A549 (cell line): ENCODE results near the gene RAD51B.

ENCODE experiments used
- CEBPB ChIP-seq, 2 experiments: fragments of >200 bp in 1 of 2; sonication (Bioruptor Twin) in 1 of 2; formaldehyde crosslinking in 1 of 2; IDR thresholded peaks; 2 replicates each; pipeline ENCODE4 v1.6.1; 2012 to 2016
- EHMT2 ChIP-seq: fragments of 200-600 bp; sonication (generic); IDR thresholded peaks from 2 replicates; pipeline ENCODE4 v1.6.1; 2016; ENCODE audit warnings: antibody characterized with exemption, low read depth, mild to moderate bottlenecking, moderate library complexity
- FOSL2 ChIP-seq, 2 experiments: fragments of 450-650 bp in 1 of 2; fragments of >200 bp in 1 of 2; sonication (Bioruptor Twin) in 1 of 2; formaldehyde crosslinking; IDR thresholded peaks; 2 replicates each; pipeline versions ENCODE4 v1.5.0 to v1.6.1; 2016 to 2020; ENCODE audit warnings: mild to moderate bottlenecking in 1 of 2, moderate library complexity in 1 of 2
- JUNB ChIP-seq: fragments of >200 bp; sonication (Bioruptor Twin); formaldehyde crosslinking; IDR thresholded peaks from 2 replicates; pipeline ENCODE4 v1.6.1; 2016
- PHF8 ChIP-seq: fragments of 200-600 bp; sonication (generic); IDR thresholded peaks from 2 replicates; pipeline ENCODE4 v1.6.1; 2016; ENCODE audit warnings: low read depth, mild to moderate bottlenecking, antibody characterized with exemption, moderate library complexity, borderline replicate concordance
- POLR2A ChIP-seq: IDR thresholded peaks from 2 replicates; pipeline ENCODE4 v1.6.1; 2012; ENCODE audit warnings: mild to moderate bottlenecking, low read length
- RNF2 ChIP-seq: fragments of 200-600 bp; sonication (generic); IDR thresholded peaks from 2 replicates; pipeline ENCODE4 v1.6.1; 2016; ENCODE audit warnings: low read depth, mild to moderate bottlenecking, antibody characterized with exemption, moderate library complexity, borderline replicate concordance
- ZC3H11A ChIP-seq: fragments of 450-650 bp; IDR thresholded peaks from 2 replicates; pipeline ENCODE4 v1.6.1; 2014; ENCODE audit warnings: antibody characterized with exemption, mild to moderate bottlenecking
- TF ChIP-seq, protein P1 (sequence below): fragments of >200 bp; sonication (Bioruptor Twin); formaldehyde crosslinking; IDR thresholded peaks from 3 replicates; pipeline ENCODE4 v1.5.1; 2016
- TF ChIP-seq, protein P2 (sequence below): fragments of 200-600 bp; sonication (generic); IDR thresholded peaks from 2 replicates; pipeline ENCODE4 v1.6.1; 2016; ENCODE audit warnings: antibody characterized with exemption, mild to moderate bottlenecking, moderate library complexity
- TF ChIP-seq, protein P3 (sequence below): fragments of 250-450 bp; sonication (Bioruptor Pico); IDR thresholded peaks from 2 replicates; pipeline ENCODE4 v1.5.0; 2021; ENCODE audit warnings: mild to moderate bottlenecking, moderate library complexity, borderline replicate concordance

DNA sequence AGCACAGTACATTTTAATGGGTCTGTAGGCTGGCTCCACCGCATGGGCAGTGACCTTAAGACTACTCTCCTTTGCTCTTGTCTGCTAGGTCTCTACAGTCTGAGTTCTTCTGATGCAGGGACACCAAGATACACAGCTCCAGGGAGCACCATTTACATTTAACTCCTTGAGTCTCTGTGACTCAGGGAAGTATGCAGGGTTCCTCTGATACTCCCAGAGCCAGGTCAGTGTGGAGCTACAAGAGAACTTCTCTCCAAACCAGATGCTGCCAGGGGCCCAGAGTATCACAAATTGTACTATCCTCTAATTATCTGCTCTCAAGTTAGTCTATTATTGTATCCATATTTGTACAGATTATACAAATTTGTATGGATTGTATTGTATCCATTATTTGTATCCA is 958.1 kb downstream of the RAD51B start:
- TF ChIP-seq, protein P1, sequence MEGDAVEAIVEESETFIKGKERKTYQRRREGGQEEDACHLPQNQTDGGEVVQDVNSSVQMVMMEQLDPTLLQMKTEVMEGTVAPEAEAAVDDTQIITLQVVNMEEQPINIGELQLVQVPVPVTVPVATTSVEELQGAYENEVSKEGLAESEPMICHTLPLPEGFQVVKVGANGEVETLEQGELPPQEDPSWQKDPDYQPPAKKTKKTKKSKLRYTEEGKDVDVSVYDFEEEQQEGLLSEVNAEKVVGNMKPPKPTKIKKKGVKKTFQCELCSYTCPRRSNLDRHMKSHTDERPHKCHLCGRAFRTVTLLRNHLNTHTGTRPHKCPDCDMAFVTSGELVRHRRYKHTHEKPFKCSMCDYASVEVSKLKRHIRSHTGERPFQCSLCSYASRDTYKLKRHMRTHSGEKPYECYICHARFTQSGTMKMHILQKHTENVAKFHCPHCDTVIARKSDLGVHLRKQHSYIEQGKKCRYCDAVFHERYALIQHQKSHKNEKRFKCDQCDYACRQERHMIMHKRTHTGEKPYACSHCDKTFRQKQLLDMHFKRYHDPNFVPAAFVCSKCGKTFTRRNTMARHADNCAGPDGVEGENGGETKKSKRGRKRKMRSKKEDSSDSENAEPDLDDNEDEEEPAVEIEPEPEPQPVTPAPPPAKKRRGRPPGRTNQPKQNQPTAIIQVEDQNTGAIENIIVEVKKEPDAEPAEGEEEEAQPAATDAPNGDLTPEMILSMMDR = no peak
- no peak for TF ChIP-seq RNF2
- TF ChIP-seq, protein P2, sequence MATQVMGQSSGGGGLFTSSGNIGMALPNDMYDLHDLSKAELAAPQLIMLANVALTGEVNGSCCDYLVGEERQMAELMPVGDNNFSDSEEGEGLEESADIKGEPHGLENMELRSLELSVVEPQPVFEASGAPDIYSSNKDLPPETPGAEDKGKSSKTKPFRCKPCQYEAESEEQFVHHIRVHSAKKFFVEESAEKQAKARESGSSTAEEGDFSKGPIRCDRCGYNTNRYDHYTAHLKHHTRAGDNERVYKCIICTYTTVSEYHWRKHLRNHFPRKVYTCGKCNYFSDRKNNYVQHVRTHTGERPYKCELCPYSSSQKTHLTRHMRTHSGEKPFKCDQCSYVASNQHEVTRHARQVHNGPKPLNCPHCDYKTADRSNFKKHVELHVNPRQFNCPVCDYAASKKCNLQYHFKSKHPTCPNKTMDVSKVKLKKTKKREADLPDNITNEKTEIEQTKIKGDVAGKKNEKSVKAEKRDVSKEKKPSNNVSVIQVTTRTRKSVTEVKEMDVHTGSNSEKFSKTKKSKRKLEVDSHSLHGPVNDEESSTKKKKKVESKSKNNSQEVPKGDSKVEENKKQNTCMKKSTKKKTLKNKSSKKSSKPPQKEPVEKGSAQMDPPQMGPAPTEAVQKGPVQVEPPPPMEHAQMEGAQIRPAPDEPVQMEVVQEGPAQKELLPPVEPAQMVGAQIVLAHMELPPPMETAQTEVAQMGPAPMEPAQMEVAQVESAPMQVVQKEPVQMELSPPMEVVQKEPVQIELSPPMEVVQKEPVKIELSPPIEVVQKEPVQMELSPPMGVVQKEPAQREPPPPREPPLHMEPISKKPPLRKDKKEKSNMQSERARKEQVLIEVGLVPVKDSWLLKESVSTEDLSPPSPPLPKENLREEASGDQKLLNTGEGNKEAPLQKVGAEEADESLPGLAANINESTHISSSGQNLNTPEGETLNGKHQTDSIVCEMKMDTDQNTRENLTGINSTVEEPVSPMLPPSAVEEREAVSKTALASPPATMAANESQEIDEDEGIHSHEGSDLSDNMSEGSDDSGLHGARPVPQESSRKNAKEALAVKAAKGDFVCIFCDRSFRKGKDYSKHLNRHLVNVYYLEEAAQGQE = no peak
- TF ChIP-seq, protein P3, sequence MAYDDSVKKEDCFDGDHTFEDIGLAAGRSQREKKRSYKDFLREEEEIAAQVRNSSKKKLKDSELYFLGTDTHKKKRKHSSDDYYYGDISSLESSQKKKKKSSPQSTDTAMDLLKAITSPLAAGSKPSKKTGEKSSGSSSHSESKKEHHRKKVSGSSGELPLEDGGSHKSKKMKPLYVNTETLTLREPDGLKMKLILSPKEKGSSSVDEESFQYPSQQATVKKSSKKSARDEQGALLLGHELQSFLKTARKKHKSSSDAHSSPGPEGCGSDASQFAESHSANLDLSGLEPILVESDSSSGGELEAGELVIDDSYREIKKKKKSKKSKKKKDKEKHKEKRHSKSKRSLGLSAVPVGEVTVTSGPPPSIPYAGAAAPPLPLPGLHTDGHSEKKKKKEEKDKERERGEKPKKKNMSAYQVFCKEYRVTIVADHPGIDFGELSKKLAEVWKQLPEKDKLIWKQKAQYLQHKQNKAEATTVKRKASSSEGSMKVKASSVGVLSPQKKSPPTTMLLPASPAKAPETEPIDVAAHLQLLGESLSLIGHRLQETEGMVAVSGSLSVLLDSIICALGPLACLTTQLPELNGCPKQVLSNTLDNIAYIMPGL (CRISPR knock-in tag) = no peak
- no peak for TF ChIP-seq JUNB
- TF ChIP-seq PHF8 = no peak
- no peak for TF ChIP-seq EHMT2
- TF ChIP-seq FOSL2 (IDR thresholded peaks at IDR 0.05) = no peak
- TF ChIP-seq FOSL2 (CRISPR knock-in tag; IDR thresholded peaks at IDR 0.05) = no peak
- no peak for TF ChIP-seq POLR2A
- TF ChIP-seq CEBPB (IDR thresholded peaks at IDR 0.05) = no peak
- no peak for TF ChIP-seq ZC3H11A
